PC-3 (cell line): ENCODE data around the gene BRINP2.

ENCODE experiments used
- CTCF ChIP-seq: fragments of 300-600 bp; sonication (generic); conservative IDR thresholded peaks from 2 replicates; pipeline ENCODE4 v1.5.1; 2017; ENCODE audit warnings: antibody characterized with exemption, low read depth, mild to moderate bottlenecking, low read length
- EZH2phosphoT487 ChIP-seq: fragments of 300-600 bp; sonication (generic); IDR thresholded peaks from 2 replicates; pipeline ENCODE4 v1.6.1; 2018; ENCODE audit warnings: mild to moderate bottlenecking, antibody characterized with exemption, low read length, borderline replicate concordance

GRCh38 chr1:177174921-177175634 lies 4.3 kb downstream of the BRINP2 start:
- TF ChIP-seq CTCF (no peak), EZH2phosphoT487 (no peak)
